K562 (cell line): ENCODE data around the gene ZNF438. TPM values are rescaled to one million over a fixed set of nuclear protein-coding genes. Genes with fewer than 3 reads are reported as not detected.

Experiments used
- CCAR2 ChIP-seq: fragments of 200-400 bp; formaldehyde crosslinking; IDR thresholded peaks from 2 replicates; pipeline ENCODE4 v1.6.1; 2017; ENCODE audit warnings: mild to moderate bottlenecking, low read depth, low read length
- CREB3 ChIP-seq: fragments of 450-650 bp; conservative IDR thresholded peaks from 2 replicates; pipeline ENCODE4 v1.6.1; 2016; ENCODE audit warnings: missing genetic modification characterization, low read depth, mild to moderate bottlenecking, missing compliant biosample characterization, moderate library complexity
- CREB3L1 ChIP-seq: fragments of 450-650 bp; IDR thresholded peaks from 2 replicates; pipeline ENCODE4 v1.6.1; 2014; ENCODE audit warnings: low read depth, mild to moderate bottlenecking, moderate library complexity, borderline replicate concordance
- ELF2 ChIP-seq: fragments of 250-450 bp; sonication (Bioruptor Pico); IDR thresholded peaks from 2 replicates; pipeline ENCODE4 v1.5.0; 2021; ENCODE audit warnings: mild to moderate bottlenecking
- FOXK1 ChIP-seq: sonication (generic); formaldehyde crosslinking; IDR thresholded peaks from 2 replicates; pipeline ENCODE4 v1.8.0; 2022; ENCODE audit warnings: missing genetic modification reagents, mild to moderate bottlenecking, borderline replicate concordance
- GMEB1 ChIP-seq: fragments of 250-450 bp; sonication (Bioruptor Pico); IDR thresholded peaks from 2 replicates; pipeline ENCODE4 v1.4.0; 2020; ENCODE audit warnings: mild to moderate bottlenecking
- IRF9 ChIP-seq: fragments of 450-650 bp; IDR thresholded peaks from 2 replicates; pipeline ENCODE4 v1.6.1; 2016; ENCODE audit warnings: missing biosample characterization, missing genetic modification characterization
- JUND ChIP-seq, 2 experiments: IDR thresholded peaks; 2 replicates in 1 of 2; 3 replicates in 1 of 2; pipeline ENCODE4 v1.6.1; 2011; ENCODE audit warnings: borderline replicate concordance in 2 of 2, low read depth in 2 of 2, low read length in 2 of 2, improper control_type of control experiment in 1 of 2, missing biosample characterization in 1 of 2, missing genetic modification characterization in 1 of 2, missing genetic modification reagents in 1 of 2
- MXI1 ChIP-seq: IDR thresholded peaks from 2 replicates; pipeline ENCODE4 v1.6.1; 2011; ENCODE audit warnings: low read depth, mild to moderate bottlenecking, improper control_type of control experiment, low read length
- NR0B1 ChIP-seq: fragments of 450-650 bp; IDR thresholded peaks from one replicate; pipeline ENCODE4 v1.6.1; 2018; ENCODE audit warnings: mild to moderate bottlenecking, moderate library complexity; ENCODE audit not compliant: partially characterized antibody
- NR3C1 ChIP-seq: sonication (generic); formaldehyde crosslinking; IDR thresholded peaks from 2 replicates; pipeline ENCODE4 v1.8.1; 2022; ENCODE audit warnings: missing genetic modification reagents
- POLR2B ChIP-seq: fragments of 450-650 bp; IDR thresholded peaks from 2 replicates; pipeline ENCODE4 v1.6.1; 2018; ENCODE audit warnings: low read depth; ENCODE audit not compliant: partially characterized antibody
- POLR3A ChIP-seq: IDR thresholded peaks from 2 replicates; pipeline ENCODE4 v1.6.1; 2011; ENCODE audit warnings: borderline replicate concordance, mild to moderate bottlenecking, moderate library complexity; ENCODE audit not compliant: insufficient read length, insufficient read depth; ENCODE audit errors: extremely low read depth
- RBBP5 ChIP-seq: fragments of 200-600 bp; sonication (generic); IDR thresholded peaks from 2 replicates; pipeline ENCODE4 v1.6.1; 2012; ENCODE audit warnings: borderline replicate concordance, mild to moderate bottlenecking, low read length, control low read depth, inconsistent platforms; ENCODE audit not compliant: insufficient read depth, poor library complexity, severe bottlenecking
- TGIF2 ChIP-seq: sonication (generic); formaldehyde crosslinking; IDR thresholded peaks from 2 replicates; pipeline ENCODE4 v1.8.1; 2022; ENCODE audit warnings: mild to moderate bottlenecking, missing genetic modification reagents, moderate library complexity
- U2AF1 ChIP-seq: fragments of 200-400 bp; formaldehyde crosslinking; optimal IDR thresholded peaks from 2 replicates; pipeline ENCODE3; 2017; ENCODE audit warnings: mild to moderate bottlenecking, low read depth, low read length, moderate library complexity
- ZC3H8 ChIP-seq: fragments of 450-650 bp; IDR thresholded peaks from 2 replicates; pipeline ENCODE4 v1.6.1; 2017
- ZEB2 ChIP-seq: fragments of 450-650 bp; IDR thresholded peaks from 2 replicates; pipeline ENCODE4 v1.6.1; 2016
- ZNF232 ChIP-seq: sonication (generic); formaldehyde crosslinking; IDR thresholded peaks from 2 replicates; pipeline ENCODE4 v1.8.0; 2022; ENCODE audit warnings: mild to moderate bottlenecking, missing genetic modification reagents
- ZNF444 ChIP-seq: fragments of 250-450 bp; sonication (Bioruptor Pico); IDR thresholded peaks from 2 replicates; pipeline ENCODE4 v1.4.0; 2020; ENCODE audit warnings: mild to moderate bottlenecking, moderate library complexity
- ZNF766 ChIP-seq: fragments of 200-800 bp; sonication (Bioruptor generic); conservative IDR thresholded peaks from 2 replicates; pipeline ENCODE4 v1.6.1; 2016; ENCODE audit warnings: missing genetic modification characterization, missing compliant biosample characterization
- polyA plus RNA-seq, 8 experiments: library from polyadenylated mRNA; depleted of rRNA in 4 of 8; stranded (reverse) in 5 of 8; unstranded in 3 of 8; fragments of >200 nt; fragmentation: Nextera tagmentation in 2 of 8; fragmentation: Illumina TruSeq in 1 of 8; extraction: Ambion mirVana in 2 of 8; extraction: Trizol in 1 of 8; gene quantifications; 2 replicates each; pipeline versions ENCODE4 v1.2.1 to v1.2.3, GENCODE V29; 2011 to 2014; ENCODE audit warnings: inconsistent platforms in 1 of 8, missing spikeins in 1 of 8
- total RNA-seq, 7 experiments: library from RNA; depleted of rRNA in 6 of 7; stranded (reverse); fragments of >200 nt in 6 of 7; fragmentation: Illumina TruSeq in 2 of 7; extraction: Trizol in 2 of 7; gene quantifications; 2 replicates each; pipeline versions ENCODE4 v1.2.1 to v1.2.3, GENCODE V29; 2011 to 2021; ENCODE audit warnings: low replicate concordance in 1 of 7

Gene ZNF438
- total and polyA plus RNA-seq, 9 of the 15 experiments (the other 6 are each of a cell fraction or from before 2014, with no cell fraction given): 0.45 to 1.5 (median 0.91) TPM

GRCh38 chr10:31031558-31032257 is at the start of gene ZNF438 (continued):
- TF ChIP-seq GMEB1 (CRISPR knock-in tag) (peak; percentile 80), POLR2B (peak; percentile 62), ZEB2 (peak; percentile 39; the same call in 1 of the 2 replicates), ZNF444 (CRISPR knock-in tag) (no peak), NR0B1 (no peak), CREB3L1 (peak; percentile 75; the same call in 1 of the 2 replicates), JUND (IDR thresholded peaks at IDR 0.05; ENCODE audit: borderline replicate concordance, low read depth, low read length) (peak; percentile 82), JUND (tag; IDR thresholded peaks at IDR 0.05; ENCODE audit: borderline replicate concordance, low read depth, low read length) (peak; percentile 57; the same call in 1 of the 3 replicates), ELF2 (no peak), CREB3 (0 out of 2 replicates have a peak, but pooled peaks have one; percentile 25), RBBP5 (no peak), FOXK1 (CRISPR knock-in tag) (0 out of 2 replicates have a peak, but pooled peaks have one; percentile 27), ZNF232 (CRISPR knock-in tag) (no peak), MXI1 (0 out of 2 replicates have a peak, but pooled peaks have one; percentile 11), TGIF2 (CRISPR knock-in tag) (no peak), U2AF1 (no peak), IRF9 (tag) (no peak), ZC3H8 (no peak), POLR3A (no peak), CCAR2 (no peak), ZNF766 (CRISPR knock-in tag) (no peak), NR3C1 (no peak)
